HG03469 (cell line): ENCODE measurements around the gene VMAC.

Experiments
- ATAC-seq: cut with Tn5 transposase; IDR thresholded peaks from one replicate; pipeline ENCODE4 v1.9.1; 2021; ENCODE audit warnings: mild to moderate bottlenecking, moderate library complexity, moderate number of reproducible peaks; ENCODE audit not compliant: unreplicated experiment

VMAC gene

GRCh38 chr19:5951338-5951861 is 46.7 kb downstream of the VMAC start:
- no peak for ATAC-seq

GRCh38 chr19:5952193-5953029 is 47.7 kb downstream of the VMAC start:
- no peak for ATAC-seq

GRCh38 chr19:5953030-5953589 is 48.4 kb downstream of the VMAC start:
- no peak for ATAC-seq

- ATAC-seq: no peak
Measured at GRCh38 chr19:5953680-5954213, 49.1 kb downstream of the VMAC start.

- ATAC-seq: no peak
Measured at GRCh38 chr19:5954293-5954692, 49.6 kb downstream of the VMAC start.

GRCh38 chr19:5955636-5955935 is 50.9 kb downstream of the VMAC start:
- no peak for ATAC-seq

- no peak for ATAC-seq
Measured at GRCh38 chr19:5956323-5956722, 51.7 kb downstream of the VMAC start.

GRCh38 chr19:5956728-5957127 is 52.1 kb downstream of the VMAC start:
- ATAC-seq: no peak

- ATAC-seq: no peak
Measured at GRCh38 chr19:5957170-5957569, 52.5 kb downstream of the VMAC start.

- no peak for ATAC-seq
Measured at GRCh38 chr19:5958074-5958850, 53.6 kb downstream of the VMAC start.

- no peak for ATAC-seq
Measured at GRCh38 chr19:5958851-5959122, 54.1 kb downstream of the VMAC start.

GRCh38 chr19:5959260-5960004 is 54.8 kb downstream of the VMAC start:
- no peak for ATAC-seq
